IPS-18c (cell line): ENCODE measurements around the gene PLEK2.
"Not testable (repeated sequence)": the region's sequence is repeated elsewhere in the genome, so short reads cannot be mapped to it uniquely, and the experiment has no call there.

Experiments
- H3K4me3 ChIP-seq: 2 replicates; pipeline ENCODE4 v1.7.0; 2013; ENCODE audit warnings: low read depth, mild to moderate bottlenecking, low read length, moderate library complexity; ENCODE audit not compliant: insufficient read depth
- H3K9me3 ChIP-seq: one replicate; pipeline ENCODE4 v1.6.1; 2013; ENCODE audit warnings: mild to moderate bottlenecking, low read length, moderate library complexity; ENCODE audit not compliant: control insufficient read depth, insufficient read depth

PLEK2 gene

DNA sequence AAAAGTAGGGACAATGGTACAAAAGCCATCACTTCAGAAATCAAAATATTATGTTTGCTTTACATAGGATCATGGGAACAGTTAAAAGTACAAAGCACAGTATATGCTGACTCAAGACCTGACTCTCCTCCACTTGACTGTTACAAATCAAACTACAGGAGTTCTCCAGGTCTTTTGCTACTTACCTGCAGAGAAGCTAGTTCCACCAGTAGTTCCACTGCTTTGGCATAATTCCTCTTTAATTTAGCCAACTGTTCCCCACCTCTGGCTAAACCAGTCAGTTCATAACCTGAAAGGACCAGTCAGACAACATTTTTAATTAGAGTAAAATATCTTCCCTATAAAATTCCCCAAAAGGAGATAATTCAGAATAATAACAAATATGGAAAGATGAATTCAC is 66.4 kb downstream of the PLEK2 start:
- Histone ChIP-seq H3K4me3 (no peak overlapping the region), H3K9me3 (no peaks in the 10 kb centered on the region)

DNA sequence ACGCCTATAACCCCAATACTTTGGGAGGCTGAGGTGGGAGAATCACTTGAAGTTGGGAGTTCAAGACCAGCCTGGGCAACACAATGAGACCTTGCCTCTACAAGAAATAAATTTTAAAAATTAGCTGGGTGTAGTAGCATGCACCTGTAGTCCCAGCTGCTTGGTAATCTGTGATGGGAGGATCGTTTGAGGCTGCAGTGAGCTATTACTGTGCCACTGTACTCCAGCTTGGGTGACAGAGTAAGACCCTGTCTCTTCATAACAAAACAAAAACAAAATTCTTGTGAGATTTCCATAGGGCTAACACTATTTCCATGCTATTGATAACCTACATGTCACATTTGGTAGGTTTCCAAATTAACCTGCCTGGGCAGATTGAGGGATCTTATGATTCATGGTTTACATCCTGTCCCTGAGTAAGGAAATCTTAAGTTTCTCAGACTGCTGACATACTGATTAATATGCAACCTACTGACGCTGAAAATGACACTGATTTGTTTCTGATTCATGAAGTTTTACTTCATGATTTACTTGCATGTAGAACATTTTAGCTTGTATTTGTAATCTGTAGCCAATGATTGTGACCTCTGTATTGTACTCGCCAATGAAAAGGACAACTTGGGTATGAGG is 68.2 kb downstream of the PLEK2 start:
- Histone ChIP-seq H3K4me3 (no peak overlapping the region), H3K9me3 (no peaks in the 10 kb centered on the region)

DNA sequence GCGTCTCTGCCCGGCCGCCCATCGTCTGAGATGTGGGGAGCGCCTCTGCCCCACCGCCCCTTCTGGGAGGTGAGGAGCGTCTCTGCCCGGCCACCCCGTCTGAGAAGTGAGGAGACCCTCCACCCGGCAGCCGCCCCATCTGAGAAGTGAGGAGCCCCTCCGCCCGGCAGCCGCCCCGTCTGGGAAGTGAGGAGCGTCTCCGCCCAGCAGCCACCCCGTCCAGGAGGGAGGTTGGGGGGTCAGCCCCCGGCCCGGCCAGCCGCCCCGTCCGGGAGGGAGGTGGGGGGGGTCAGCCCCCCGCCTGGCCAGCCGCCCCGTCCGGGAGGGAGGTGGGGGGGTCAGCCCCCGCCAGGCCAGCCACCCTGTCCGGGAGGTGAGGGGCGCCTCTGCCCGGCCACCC is 70.7 kb downstream of the PLEK2 start:
- H3K4me3 ChIP-seq, H3K9me3 ChIP-seq: not testable (repeated sequence)
